ENCODE results near the gene NHSL2. TPM values are rescaled to one million over a fixed set of nuclear protein-coding genes. Genes with fewer than 3 reads are reported as not detected.

The NHSL2 gene
- total RNA-seq, 2 donors from 2014 or later = 5.5 to 9.3 TPM

GRCh38 chrX:72143609-72143907 lies 232.9 kb downstream of the NHSL2 start:
- DNase-seq (ENCODE audit: low spot score) = no peak
- no peaks in the 10 kb centered on the region for H3K27me3 ChIP-seq
- no peaks in the 10 kb centered on the region for H3K9me3 ChIP-seq

GRCh38 chrX:72145181-72145580 lies 234.5 kb downstream of the NHSL2 start:
- Histone ChIP-seq H3K27ac (no peak overlapping the region), H3K27me3 (no peaks in the 10 kb centered on the region), H3K9me3 (no peaks in the 10 kb centered on the region), H3K4me1 (no peaks in the 10 kb centered on the region), H3K36me3 (peaks cover under 1% of the 10 kb centered on the region), H3K4me3 (no peak overlapping the region)
- TF ChIP-seq CTCF (IDR thresholded peaks at IDR 0.05) = no peak
- DNase-seq (ENCODE audit: low spot score) = no peak

More at GRCh38 chrX:72143609-72143907, 232.9 kb downstream of the NHSL2 start:
- Histone ChIP-seq H3K36me3 (peaks cover 6% of the 10 kb centered on the region), H3K4me1 (no peaks in the 10 kb centered on the region), H3K27ac (no peak overlapping the region), H3K4me3 (no peak overlapping the region)
- TF ChIP-seq CTCF (IDR thresholded peaks at IDR 0.05) = no peak

- no peak for DNase-seq (ENCODE audit: low spot score)
- no peaks in the 10 kb centered on the region for H3K36me3 ChIP-seq
- no peak overlapping the region for H3K4me3 ChIP-seq
- no peak overlapping the region for H3K27ac ChIP-seq
- H3K4me1 ChIP-seq = no peaks in the 10 kb centered on the region
- TF ChIP-seq CTCF (IDR thresholded peaks at IDR 0.05) = no peak
- no peaks in the 10 kb centered on the region for H3K9me3 ChIP-seq
- no peaks in the 10 kb centered on the region for H3K27me3 ChIP-seq
Measured at GRCh38 chrX:72146527-72146926, 235.9 kb downstream of the NHSL2 start.

GRCh38 chrX:72158773-72159172 lies 248.1 kb downstream of the NHSL2 start:
- Histone ChIP-seq H3K27ac (no peak overlapping the region), H3K4me3 (no peak overlapping the region), H3K27me3 (no peaks in the 10 kb centered on the region), H3K4me1 (no peaks in the 10 kb centered on the region), H3K36me3 (no peaks in the 10 kb centered on the region), H3K9me3 (no peaks in the 10 kb centered on the region)
- no peak for TF ChIP-seq CTCF (IDR thresholded peaks at IDR 0.05)
- DNase-seq (ENCODE audit: low spot score) = no peak

- no peaks in the 10 kb centered on the region for H3K4me1 ChIP-seq
- no peak overlapping the region for H3K4me3 ChIP-seq
- no peak for DNase-seq (ENCODE audit: low spot score)
- H3K9me3 ChIP-seq = no peaks in the 10 kb centered on the region
- H3K27ac ChIP-seq = no peak overlapping the region
- no peaks in the 10 kb centered on the region for H3K27me3 ChIP-seq
- H3K36me3 ChIP-seq = no peaks in the 10 kb centered on the region
- no peak for TF ChIP-seq CTCF (IDR thresholded peaks at IDR 0.05)
Measured at GRCh38 chrX:72159769-72160168, 249.1 kb downstream of the NHSL2 start.

- Histone ChIP-seq H3K4me1 (no peaks in the 10 kb centered on the region), H3K27ac (no peak overlapping the region), H3K36me3 (no peaks in the 10 kb centered on the region), H3K9me3 (no peaks in the 10 kb centered on the region), H3K4me3 (no peak overlapping the region), H3K27me3 (no peaks in the 10 kb centered on the region)
- no peak for DNase-seq (ENCODE audit: low spot score)
- no peak for TF ChIP-seq CTCF (IDR thresholded peaks at IDR 0.05)
Measured at GRCh38 chrX:72165551-72165950, 254.9 kb downstream of the NHSL2 start.
